Tibial nerve (tissue), 4 donors: ENCODE data around the gene ADAMTS18. TPM values are rescaled to one million over a fixed set of nuclear protein-coding genes. Genes with fewer than 3 reads are reported as not detected.

Source experiments
- DNase-seq, 2 donors: peaks; one replicate each; pipeline ENCODE4 v3.0.0-alpha.2; 2019; ENCODE audit warnings: low spot score in 2 of 2
- H3K27ac ChIP-seq, 4 donors: fragments of 200-600 bp; sonication (generic) in 3 of 4; one replicate each; pipeline ENCODE4 v1.5.1; 2017 to 2019; ENCODE audit warnings: mild to moderate bottlenecking in 1 of 4
- H3K27me3 ChIP-seq, 2 donors: fragments of 200-600 bp; sonication (generic) in 1 of 2; one replicate each; pipeline versions ENCODE4 v1.5.1 to v1.6.0; 2017 to 2019
- H3K36me3 ChIP-seq, 3 donors: fragments of 200-600 bp; sonication (generic); one replicate each; pipeline ENCODE4 v1.5.1; 2018 to 2019
- H3K4me1 ChIP-seq, 4 donors: fragments of 200-600 bp; sonication (generic) in 3 of 4; one replicate each; pipeline ENCODE4 v1.5.1; 2017 to 2019
- H3K4me3 ChIP-seq, 4 donors: fragments of 200-600 bp; sonication (generic) in 3 of 4; one replicate each; pipeline ENCODE4 v1.5.1; 2017 to 2019; ENCODE audit warnings: mild to moderate bottlenecking in 1 of 4, moderate library complexity in 1 of 4
- H3K9me3 ChIP-seq, 4 donors: fragments of 200-600 bp; sonication (generic) in 3 of 4; one replicate each; pipeline ENCODE4 v1.5.1; 2017 to 2019
- EP300 ChIP-seq, 2 donors: sonication (generic); formaldehyde crosslinking; IDR thresholded peaks; one replicate each; pipeline ENCODE4 v1.6.1; 2017; ENCODE audit warnings: antibody characterized with exemption in 2 of 2, mild to moderate bottlenecking in 1 of 2
- POLR2A ChIP-seq, 2 donors: fragments of 450-650 bp; IDR thresholded peaks; one replicate each; pipeline ENCODE4 v1.6.1; 2017; ENCODE audit warnings: antibody characterized with exemption in 2 of 2, mild to moderate bottlenecking in 2 of 2, moderate library complexity in 2 of 2
- WGBS, 2 donors: methylation state at CpG; one replicate each; pipeline ENCODE4 v1.1.5; 2018; 5-methylcytosine and 5-hydroxymethylcytosine counted together
- total RNA-seq, 4 donors: library from RNA; depleted of rRNA; stranded (reverse); fragments of >200 nt; gene quantifications; one replicate each; pipeline ENCODE4 v1.1.0, GENCODE V29; 2016
- TF ChIP-seq, protein P1 (sequence below), 5 experiments: fragments of 200-600 bp in 3 of 5; fragments of 450-650 bp in 2 of 5; sonication (generic) in 3 of 5; IDR thresholded peaks; one replicate each; pipeline ENCODE4 v1.5.1; 2016 to 2019; ENCODE audit warnings: antibody characterized with exemption in 5 of 5, mild to moderate bottlenecking in 3 of 5, moderate library complexity in 2 of 5

Gene ADAMTS18
- total RNA-seq, 4 donors from 2014 or later = under 0.01 to 0.60 (median 0.21) TPM

DNA sequence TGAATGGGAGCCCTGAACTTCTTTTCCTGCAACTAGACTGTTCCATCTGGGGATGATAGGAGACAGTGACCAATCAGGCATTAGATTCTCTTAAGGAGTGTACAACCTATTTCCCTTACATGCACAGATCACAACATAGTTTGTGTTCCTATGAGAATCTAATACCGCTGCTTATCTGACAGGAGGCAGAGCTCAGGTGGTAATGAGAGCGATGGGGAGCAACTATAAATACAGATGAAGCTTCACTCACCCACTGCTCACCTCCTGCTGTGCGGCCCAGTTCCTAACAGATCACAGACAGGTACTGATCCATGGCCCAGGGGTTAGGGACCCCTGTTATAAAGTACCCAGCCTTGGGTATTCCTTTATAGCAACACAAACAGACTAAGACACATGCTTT lies 17.4 kb upstream of the ADAMTS18 start:
- H3K9me3 ChIP-seq = no peaks in the 10 kb centered on the region
- no peak overlapping the region for H3K27ac ChIP-seq
- TF ChIP-seq EP300 (IDR thresholded peaks at IDR 0.05) (no peak), POLR2A (IDR thresholded peaks at IDR 0.05) (no peak)
- TF ChIP-seq, protein P1, sequence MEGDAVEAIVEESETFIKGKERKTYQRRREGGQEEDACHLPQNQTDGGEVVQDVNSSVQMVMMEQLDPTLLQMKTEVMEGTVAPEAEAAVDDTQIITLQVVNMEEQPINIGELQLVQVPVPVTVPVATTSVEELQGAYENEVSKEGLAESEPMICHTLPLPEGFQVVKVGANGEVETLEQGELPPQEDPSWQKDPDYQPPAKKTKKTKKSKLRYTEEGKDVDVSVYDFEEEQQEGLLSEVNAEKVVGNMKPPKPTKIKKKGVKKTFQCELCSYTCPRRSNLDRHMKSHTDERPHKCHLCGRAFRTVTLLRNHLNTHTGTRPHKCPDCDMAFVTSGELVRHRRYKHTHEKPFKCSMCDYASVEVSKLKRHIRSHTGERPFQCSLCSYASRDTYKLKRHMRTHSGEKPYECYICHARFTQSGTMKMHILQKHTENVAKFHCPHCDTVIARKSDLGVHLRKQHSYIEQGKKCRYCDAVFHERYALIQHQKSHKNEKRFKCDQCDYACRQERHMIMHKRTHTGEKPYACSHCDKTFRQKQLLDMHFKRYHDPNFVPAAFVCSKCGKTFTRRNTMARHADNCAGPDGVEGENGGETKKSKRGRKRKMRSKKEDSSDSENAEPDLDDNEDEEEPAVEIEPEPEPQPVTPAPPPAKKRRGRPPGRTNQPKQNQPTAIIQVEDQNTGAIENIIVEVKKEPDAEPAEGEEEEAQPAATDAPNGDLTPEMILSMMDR (IDR thresholded peaks at IDR 0.05) = no peak
- H3K36me3 ChIP-seq = no peaks in the 10 kb centered on the region
- no peaks in the 10 kb centered on the region for H3K4me1 ChIP-seq
- no peak overlapping the region for H3K4me3 ChIP-seq
- 92 to 94% methylated on average over 3 of the region's 3 CpGs for WGBS, 2 donors
- H3K27me3 ChIP-seq = no peaks in the 10 kb centered on the region
- no peak for DNase-seq

DNA sequence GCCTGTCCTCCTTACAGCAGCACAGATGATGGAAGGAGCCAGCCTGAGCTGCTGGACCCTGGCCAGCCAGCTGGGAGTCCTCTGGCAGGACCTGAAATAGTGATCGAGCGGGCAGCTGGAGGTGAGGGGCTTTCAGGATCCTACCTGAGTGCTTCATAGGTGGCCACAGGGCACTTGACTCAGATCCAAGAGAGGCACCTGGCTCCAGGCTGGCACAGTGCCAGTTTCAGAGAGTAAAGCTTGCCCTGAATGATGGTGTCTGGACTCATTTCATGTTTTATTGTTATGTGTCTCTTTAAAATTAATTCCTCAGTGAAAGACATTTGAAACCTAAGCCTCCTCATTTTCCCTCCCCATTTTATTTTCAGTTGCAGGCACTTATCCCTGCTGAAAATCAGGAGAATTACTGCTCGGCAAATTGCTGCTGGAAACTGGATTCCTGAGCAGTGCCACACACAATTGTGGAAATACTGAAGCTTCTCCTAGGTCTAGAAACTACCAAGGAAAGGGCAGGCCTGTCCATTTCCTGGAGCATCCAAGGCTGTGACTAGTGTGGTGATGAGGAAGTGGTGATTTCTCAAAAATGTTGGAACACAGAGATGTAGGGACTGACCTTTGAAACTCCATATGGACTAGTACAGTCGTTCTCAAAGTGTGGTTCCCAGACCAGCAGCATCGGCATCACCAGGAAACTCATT lies 16.1 kb upstream of the ADAMTS18 start:
- Histone ChIP-seq H3K36me3 (no peaks in the 10 kb centered on the region), H3K4me1 (no peaks in the 10 kb centered on the region), H3K27ac (no peak overlapping the region), H3K27me3 (no peaks in the 10 kb centered on the region), H3K4me3 (no peak overlapping the region), H3K9me3 (no peaks in the 10 kb centered on the region)
- DNase-seq = no peak
- WGBS, 2 donors = 60 to 64% methylated on average over 5 of the region's 5 CpGs
- TF ChIP-seq POLR2A (IDR thresholded peaks at IDR 0.05) (no peak), EP300 (IDR thresholded peaks at IDR 0.05) (no peak)
- TF ChIP-seq, protein P1 (IDR thresholded peaks at IDR 0.05) = no peak

GRCh38 chr16:77449208-77449607 lies 14.4 kb upstream of the ADAMTS18 start:
- DNase-seq = no peak
- H3K27ac ChIP-seq = no peak overlapping the region
- TF ChIP-seq, protein P1 (IDR thresholded peaks at IDR 0.05) = no peak
- no peak for TF ChIP-seq POLR2A (IDR thresholded peaks at IDR 0.05)
- no peak for TF ChIP-seq EP300 (IDR thresholded peaks at IDR 0.05)
- H3K27me3 ChIP-seq = no peaks in the 10 kb centered on the region
- H3K4me1 ChIP-seq = no peaks in the 10 kb centered on the region
- no peaks in the 10 kb centered on the region for H3K36me3 ChIP-seq
- H3K9me3 ChIP-seq = no peaks in the 10 kb centered on the region
- no peak overlapping the region for H3K4me3 ChIP-seq

GRCh38 chr16:77445324-77445723 lies 10.5 kb upstream of the ADAMTS18 start:
- TF ChIP-seq POLR2A (IDR thresholded peaks at IDR 0.05) = no peak
- DNase-seq = no peak
- Histone ChIP-seq H3K27ac (no peak overlapping the region), H3K9me3 (no peaks in the 10 kb centered on the region), H3K27me3 (no peaks in the 10 kb centered on the region), H3K4me1 (no peaks in the 10 kb centered on the region), H3K36me3 (no peaks in the 10 kb centered on the region), H3K4me3 (no peak overlapping the region)
- 83 to 93% methylated on average over 2 of the region's 2 CpGs for WGBS, 2 donors

- H3K27me3 ChIP-seq = no peaks in the 10 kb centered on the region
- H3K9me3 ChIP-seq = no peaks in the 10 kb centered on the region
- no peaks in the 10 kb centered on the region for H3K36me3 ChIP-seq
- no peaks in the 10 kb centered on the region for H3K4me1 ChIP-seq
- no peak overlapping the region for H3K4me3 ChIP-seq
- 15 to 21% methylated on average over 1 of the region's 1 CpG for WGBS, 2 donors
- no peak overlapping the region for H3K27ac ChIP-seq
- TF ChIP-seq, protein P1 (IDR thresholded peaks at IDR 0.05) = no peak
- TF ChIP-seq EP300 (IDR thresholded peaks at IDR 0.05) = no peak
- TF ChIP-seq POLR2A (IDR thresholded peaks at IDR 0.05) = no peak
- no peak for DNase-seq
Measured at GRCh38 chr16:77444147-77444460, 9.3 kb upstream of the ADAMTS18 start.
